Activated naive CD4-positive, alpha-beta T cell (primary cell): ENCODE measurements around the gene CACNA1D.

Experiments used
- DNase-seq, 4 experiments: peaks; one replicate each; lab custom pipeline; 2025; lab: John Stamatoyannopoulos, UW

The CACNA1D gene

DNA sequence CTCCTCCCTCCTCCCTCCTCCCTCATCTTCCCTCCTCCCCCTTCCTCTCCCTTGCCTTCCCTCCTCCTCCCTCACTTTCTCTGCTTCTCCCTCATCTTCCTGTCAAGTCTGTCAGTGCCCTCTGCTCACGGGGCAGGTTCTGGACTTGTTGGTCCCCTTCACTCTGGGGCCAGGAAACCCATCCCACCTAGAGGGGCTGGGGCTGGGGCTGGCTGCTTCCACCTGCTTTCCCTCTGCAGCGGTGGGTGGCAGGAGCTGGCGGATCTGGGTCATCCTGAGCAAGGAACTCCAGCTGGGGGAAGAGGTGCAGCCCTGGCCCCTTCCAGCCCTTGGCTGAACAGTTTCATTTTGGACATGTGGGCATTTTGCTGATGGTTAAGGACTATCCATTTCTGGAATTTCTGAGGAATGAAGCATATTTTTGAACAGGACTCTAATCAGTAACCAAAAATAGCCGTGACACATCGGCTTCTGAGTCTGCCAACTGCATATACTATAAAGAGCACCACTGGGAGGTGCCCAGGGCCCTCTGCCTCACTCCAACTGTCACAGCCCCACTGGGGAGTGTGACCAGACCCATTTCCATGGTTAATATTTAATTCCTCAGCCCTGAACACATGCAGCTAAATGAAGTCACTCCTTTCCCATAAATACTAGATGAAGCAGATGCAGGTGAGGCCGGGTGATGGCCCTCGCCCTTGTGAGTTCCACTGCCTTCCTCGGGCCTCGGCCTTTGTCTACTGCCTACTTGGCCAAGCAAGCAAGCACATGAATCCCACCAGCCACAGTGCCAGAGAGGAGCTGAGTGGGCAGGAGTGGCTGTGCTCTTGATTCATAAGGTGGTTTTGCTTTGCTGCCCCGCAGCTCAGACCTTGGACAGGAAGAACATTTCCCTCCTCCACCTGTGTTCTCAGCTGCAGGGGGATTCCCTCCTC lies 312.0 kb downstream of the CACNA1D start:
- no peak for DNase-seq

- DNase-seq: no peak
Observed at GRCh38 chr3:53807117-53807810, 312.9 kb downstream of the CACNA1D start.

DNA sequence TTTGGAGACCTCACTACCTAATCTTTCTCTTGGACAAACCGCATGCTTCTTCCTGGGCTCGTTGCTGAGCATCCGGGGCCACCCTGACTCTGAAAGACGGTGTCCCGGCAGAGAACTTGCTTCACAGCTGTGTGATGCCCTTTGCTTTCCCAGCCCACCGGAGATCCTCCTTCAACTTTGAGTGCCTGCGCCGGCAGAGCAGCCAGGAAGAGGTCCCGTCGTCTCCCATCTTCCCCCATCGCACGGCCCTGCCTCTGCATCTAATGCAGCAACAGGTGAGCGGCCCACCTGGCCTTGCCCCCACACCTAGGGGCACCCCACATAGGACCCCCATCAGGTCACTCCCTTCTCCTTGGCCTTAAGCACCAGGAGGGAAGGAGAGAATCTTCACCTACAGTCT lies 314.1 kb downstream of the CACNA1D start:
- no peak for DNase-seq

- DNase-seq: no peak
Observed at GRCh38 chr3:53809267-53809666, 314.9 kb downstream of the CACNA1D start.

DNA sequence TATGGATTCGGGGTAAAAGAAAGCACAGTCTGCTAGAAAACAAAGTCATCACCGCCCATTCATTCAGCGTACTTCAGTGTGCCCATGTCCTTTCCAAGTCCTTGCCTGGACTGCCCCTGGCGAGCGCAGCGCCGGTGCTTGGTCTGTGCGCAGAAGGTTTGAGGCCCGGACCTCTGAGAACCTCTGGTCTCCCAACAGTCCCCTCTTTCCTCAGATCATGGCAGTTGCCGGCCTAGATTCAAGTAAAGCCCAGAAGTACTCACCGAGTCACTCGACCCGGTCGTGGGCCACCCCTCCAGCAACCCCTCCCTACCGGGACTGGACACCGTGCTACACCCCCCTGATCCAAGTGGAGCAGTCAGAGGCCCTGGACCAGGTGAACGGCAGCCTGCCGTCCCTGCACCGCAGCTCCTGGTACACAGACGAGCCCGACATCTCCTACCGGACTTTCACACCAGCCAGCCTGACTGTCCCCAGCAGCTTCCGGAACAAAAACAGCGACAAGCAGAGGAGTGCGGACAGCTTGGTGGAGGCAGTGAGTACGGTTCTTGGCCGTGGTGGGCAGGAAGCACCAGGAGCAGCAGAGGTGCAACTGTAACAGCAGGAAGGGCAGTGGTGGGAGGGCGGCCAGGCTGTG lies 315.5 kb downstream of the CACNA1D start:
- no peak for DNase-seq

DNA sequence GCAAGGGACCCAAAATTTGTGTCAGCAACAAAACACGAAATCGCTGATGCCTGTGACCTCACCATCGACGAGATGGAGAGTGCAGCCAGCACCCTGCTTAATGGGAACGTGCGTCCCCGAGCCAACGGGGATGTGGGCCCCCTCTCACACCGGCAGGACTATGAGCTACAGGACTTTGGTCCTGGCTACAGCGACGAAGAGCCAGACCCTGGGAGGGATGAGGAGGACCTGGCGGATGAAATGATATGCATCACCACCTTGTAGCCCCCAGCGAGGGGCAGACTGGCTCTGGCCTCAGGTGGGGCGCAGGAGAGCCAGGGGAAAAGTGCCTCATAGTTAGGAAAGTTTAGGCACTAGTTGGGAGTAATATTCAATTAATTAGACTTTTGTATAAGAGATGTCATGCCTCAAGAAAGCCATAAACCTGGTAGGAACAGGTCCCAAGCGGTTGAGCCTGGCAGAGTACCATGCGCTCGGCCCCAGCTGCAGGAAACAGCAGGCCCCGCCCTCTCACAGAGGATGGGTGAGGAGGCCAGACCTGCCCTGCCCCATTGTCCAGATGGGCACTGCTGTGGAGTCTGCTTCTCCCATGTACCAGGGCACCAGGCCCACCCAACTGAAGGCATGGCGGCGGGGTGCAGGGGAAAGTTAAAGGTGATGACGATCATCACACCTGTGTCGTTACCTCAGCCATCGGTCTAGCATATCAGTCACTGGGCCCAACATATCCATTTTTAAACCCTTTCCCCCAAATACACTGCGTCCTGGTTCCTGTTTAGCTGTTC lies 316.9 kb downstream of the CACNA1D start:
- no peak for DNase-seq

GRCh38 chr3:53812434-53812833 lies 318.0 kb downstream of the CACNA1D start:
- DNase-seq: no peak

- no peak for DNase-seq
Observed at GRCh38 chr3:53813229-53813628, 318.8 kb downstream of the CACNA1D start.

GRCh38 chr3:53813876-53814275 lies 319.5 kb downstream of the CACNA1D start:
- no peak for DNase-seq

- DNase-seq: no peak
Observed at GRCh38 chr3:53815067-53815466, 320.7 kb downstream of the CACNA1D start.

GRCh38 chr3:53815651-53816050 lies 321.2 kb downstream of the CACNA1D start:
- DNase-seq: no peak

GRCh38 chr3:53816425-53816824 lies 322.0 kb downstream of the CACNA1D start:
- DNase-seq: no peak

- no peak for DNase-seq
Observed at GRCh38 chr3:53817211-53817610, 322.8 kb downstream of the CACNA1D start.

- no peak for DNase-seq
Observed at GRCh38 chr3:53817809-53818208, 323.4 kb downstream of the CACNA1D start.

DNA sequence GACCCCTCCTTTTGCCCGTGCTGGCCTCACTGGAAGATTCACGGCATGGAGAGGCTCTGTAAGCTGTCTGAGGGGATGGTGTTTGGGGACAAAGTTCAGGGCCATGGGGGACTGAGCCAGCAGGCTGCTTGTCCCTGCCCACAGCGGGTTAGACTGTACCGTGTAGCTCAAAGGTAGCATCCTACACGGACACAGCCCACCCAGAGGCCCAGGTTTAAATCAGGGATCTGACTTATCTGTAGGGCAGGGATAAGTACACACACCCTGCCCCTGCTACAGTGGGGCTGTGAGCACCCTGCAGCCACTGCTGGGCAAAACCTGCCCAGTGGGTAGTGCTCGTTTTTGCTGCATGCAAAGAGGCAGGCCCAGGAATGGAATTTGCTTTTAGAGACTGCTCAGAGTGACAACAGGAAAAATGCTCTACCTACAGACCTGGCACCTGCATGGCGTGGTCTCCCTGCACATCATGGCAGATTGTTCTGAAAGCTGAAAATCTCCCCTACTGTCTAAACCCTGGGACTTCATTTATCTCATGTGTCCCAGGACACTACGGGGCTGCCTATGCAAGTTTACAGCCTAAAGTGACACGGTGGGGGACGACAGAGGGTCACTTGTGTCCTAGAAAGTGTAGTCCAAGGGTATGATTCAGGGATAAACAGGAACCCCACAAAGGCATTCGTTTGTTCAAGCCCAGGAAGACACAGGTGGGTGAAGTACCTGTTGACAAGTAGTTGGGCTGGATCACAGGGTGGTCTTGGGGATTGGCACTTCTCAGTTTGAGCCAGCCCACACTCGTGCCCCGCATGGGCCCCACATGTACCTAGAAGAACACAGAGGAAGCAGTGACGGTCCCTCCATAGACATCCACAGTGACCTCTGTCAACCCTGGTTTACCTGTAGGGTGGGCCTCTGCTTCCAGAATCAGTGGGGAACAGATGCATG lies 324.1 kb downstream of the CACNA1D start:
- no peak for DNase-seq

DNA sequence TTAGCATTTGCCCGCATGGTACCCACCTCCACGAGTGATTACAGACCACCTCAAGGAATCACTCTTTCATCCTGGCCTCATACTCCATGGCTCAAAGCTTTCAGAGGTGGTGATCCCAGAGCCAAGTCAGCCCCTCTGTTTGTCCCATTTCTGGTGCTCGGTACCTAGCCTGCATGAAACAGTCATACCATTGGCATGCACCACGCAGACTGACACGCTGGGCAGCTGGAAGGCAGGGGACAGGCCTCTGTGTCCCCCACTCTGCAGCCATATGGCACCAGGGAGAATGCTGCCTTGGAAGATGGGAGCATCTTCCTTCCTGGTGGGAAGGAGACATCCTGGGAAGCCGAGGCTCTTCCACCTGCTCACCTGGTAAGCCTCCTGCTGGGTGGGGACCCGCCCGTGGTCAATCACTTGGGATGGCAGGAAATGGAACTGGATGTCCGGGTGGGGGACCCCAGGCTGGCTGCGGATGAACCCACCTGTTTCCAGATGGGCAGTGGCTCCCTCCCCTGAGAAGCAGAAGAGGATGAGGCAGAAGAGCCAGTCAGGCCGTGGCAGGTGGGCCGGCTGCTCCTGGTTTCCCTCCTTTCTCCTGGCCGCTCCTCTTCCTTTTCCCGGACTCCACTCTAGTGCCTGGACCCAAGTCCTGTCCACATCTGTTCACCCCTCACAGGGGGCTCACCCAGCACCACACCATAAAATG lies 324.9 kb downstream of the CACNA1D start:
- DNase-seq: no peak

GRCh38 chr3:53820084-53820483 lies 325.7 kb downstream of the CACNA1D start:
- no peak for DNase-seq

DNA sequence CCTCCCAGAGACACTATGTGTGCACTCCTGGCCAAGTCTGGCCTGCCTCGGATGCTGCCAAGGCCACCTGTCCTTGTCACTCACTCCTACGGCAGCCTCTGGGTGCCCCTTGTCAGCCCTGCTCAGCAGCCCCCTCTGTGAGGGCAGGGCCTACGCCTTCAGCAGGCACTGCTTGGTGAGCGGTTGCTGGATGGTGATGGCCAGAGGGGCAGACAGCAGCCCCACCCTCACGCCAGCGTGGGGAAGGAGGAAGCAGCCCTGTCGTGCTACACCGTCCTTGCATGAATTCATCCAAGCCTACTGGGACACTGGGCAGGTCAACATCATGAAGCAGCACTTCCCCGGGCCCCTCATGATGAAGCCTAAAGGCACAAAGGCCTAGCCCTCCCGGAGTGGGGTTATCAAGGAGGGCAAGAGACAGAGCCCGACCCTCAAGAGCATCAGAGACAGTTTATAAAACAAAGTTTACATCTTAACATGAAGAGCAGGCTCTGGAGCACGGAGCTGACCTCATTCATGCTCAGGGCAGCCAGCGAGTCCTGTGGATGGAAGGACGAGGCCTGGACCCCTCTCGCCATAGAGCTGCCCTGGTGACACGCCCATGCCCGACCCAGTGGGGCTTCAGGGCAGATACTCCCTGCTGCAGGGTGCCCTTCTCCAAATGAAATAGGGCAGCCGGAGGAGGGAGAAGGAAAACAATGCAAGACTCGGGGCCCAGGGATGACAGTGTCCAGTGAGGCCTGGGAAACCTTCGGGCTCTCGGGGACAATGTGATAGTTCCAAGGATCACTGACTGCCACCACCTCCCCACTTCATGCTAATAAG lies 326.6 kb downstream of the CACNA1D start:
- no peak for DNase-seq

- DNase-seq: no peak
Observed at GRCh38 chr3:53821631-53822121, 327.3 kb downstream of the CACNA1D start.
